GM21390 (cell line): ENCODE data around the gene RBM20.
A peak's percentile ranks its signal among the peaks of the same experiment; 100 is the strongest.

ENCODE experiments used
- ATAC-seq: cut with Tn5 transposase; IDR thresholded peaks from one replicate; pipeline ENCODE4 v1.9.1; 2021; ENCODE audit not compliant: unreplicated experiment

RBM20 gene

GRCh38 chr10:110671788-110672579, 27.8 kb downstream of the RBM20 start:
- ATAC-seq, result peak; percentile 99

- peak; percentile 23 for ATAC-seq
These were observed 28.4 kb downstream of the RBM20 start for GRCh38 chr10:110672580-110672919.

GRCh38 chr10:110676016-110676415, 31.9 kb downstream of the RBM20 start:
- ATAC-seq, result no peak

- no peak for ATAC-seq
These were observed 35.5 kb downstream of the RBM20 start for GRCh38 chr10:110679486-110680272.

GRCh38 chr10:110680273-110681020, 36.3 kb downstream of the RBM20 start:
- ATAC-seq, result no peak

- no peak for ATAC-seq
These were observed 37.0 kb downstream of the RBM20 start for GRCh38 chr10:110681023-110681681.

GRCh38 chr10:110682348-110682747, 38.2 kb downstream of the RBM20 start:
- no peak for ATAC-seq

- ATAC-seq, result no peak
These were observed 40.8 kb downstream of the RBM20 start for GRCh38 chr10:110684800-110685446.

GRCh38 chr10:110686047-110686446, 41.9 kb downstream of the RBM20 start:
- no peak for ATAC-seq

- no peak for ATAC-seq
These were observed 42.8 kb downstream of the RBM20 start for GRCh38 chr10:110686949-110687348.

GRCh38 chr10:110687400-110687799, 43.3 kb downstream of the RBM20 start:
- no peak for ATAC-seq

GRCh38 chr10:110691139-110691538, 47.0 kb downstream of the RBM20 start:
- ATAC-seq, result no peak

GRCh38 chr10:110694263-110694662, 50.1 kb downstream of the RBM20 start:
- no peak for ATAC-seq

GRCh38 chr10:110694820-110695538, 50.8 kb downstream of the RBM20 start:
- ATAC-seq, result no peak

GRCh38 chr10:110695539-110695886, 51.4 kb downstream of the RBM20 start:
- no peak for ATAC-seq

- ATAC-seq, result no peak
These were observed 52.3 kb downstream of the RBM20 start for GRCh38 chr10:110696436-110696835.

- ATAC-seq, result no peak
These were observed 54.2 kb downstream of the RBM20 start for GRCh38 chr10:110698340-110698739.

- no peak for ATAC-seq
These were observed 54.7 kb downstream of the RBM20 start for GRCh38 chr10:110698782-110699201.

- ATAC-seq, result no peak
These were observed 55.8 kb downstream of the RBM20 start for GRCh38 chr10:110699859-110700468.
